Tibial nerve (tissue), 4 donors: Measurements from ENCODE around the gene LHX1.

ENCODE experiments used
- CTCF ChIP-seq, 5 experiments: fragments of 200-600 bp in 3 of 5; fragments of 450-650 bp in 2 of 5; sonication (generic) in 3 of 5; IDR thresholded peaks; one replicate each; pipeline ENCODE4 v1.5.1; 2016 to 2019; ENCODE audit warnings: antibody characterized with exemption in 5 of 5, mild to moderate bottlenecking in 3 of 5, moderate library complexity in 2 of 5
- EP300 ChIP-seq, 2 donors: sonication (generic); formaldehyde crosslinking; IDR thresholded peaks; one replicate each; pipeline ENCODE4 v1.6.1; 2017; ENCODE audit warnings: antibody characterized with exemption in 2 of 2, mild to moderate bottlenecking in 1 of 2
- POLR2A ChIP-seq, 2 donors: fragments of 450-650 bp; IDR thresholded peaks; one replicate each; pipeline ENCODE4 v1.6.1; 2017; ENCODE audit warnings: antibody characterized with exemption in 2 of 2, mild to moderate bottlenecking in 2 of 2, moderate library complexity in 2 of 2

DNA sequence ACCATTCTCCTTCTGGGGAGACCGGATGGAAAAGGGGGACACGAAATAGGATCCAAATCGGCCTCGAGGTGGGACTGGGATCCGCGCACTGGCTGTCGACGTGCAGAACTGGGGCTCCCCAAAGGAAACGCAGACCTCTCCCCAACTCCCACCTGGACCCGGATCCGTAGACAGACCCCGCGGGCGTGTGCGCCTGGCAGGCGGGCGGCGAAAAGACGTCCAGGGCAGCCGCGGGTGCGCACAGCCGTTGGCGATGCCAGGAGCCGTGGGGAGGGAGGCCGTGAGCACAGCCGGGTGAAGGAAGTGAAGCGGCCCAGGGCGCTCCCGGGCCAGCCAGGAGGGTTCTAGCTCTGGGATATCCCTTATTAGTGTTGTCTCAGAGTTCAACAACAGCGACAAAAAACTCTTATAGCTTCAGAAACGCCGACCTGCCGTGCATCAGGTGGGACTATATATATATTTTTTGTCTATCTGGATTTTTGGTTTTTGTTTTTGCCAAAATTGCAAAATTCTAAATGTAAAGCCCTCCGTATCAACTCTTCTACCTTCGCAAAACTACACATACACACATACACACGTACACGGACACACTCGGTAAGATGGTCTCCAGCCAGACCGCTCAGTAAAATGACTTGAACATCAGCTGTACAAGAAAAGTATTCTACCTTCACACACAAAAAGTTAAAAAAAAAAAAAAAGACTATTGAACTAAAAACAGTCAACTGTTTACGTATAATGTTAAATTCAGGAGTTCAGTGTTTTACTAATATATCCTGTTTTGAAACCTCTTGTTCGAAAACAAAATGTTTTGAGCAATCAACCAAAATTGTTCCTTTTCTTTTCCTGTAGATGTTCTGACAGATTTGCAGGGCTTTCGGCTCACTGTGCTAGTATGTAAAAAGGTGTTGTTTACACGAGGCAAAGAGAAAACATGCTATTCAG is 6.2 kb downstream of the LHX1 start:
- TF ChIP-seq POLR2A (IDR thresholded peaks at IDR 0.05) (no peak), CTCF (IDR thresholded peaks at IDR 0.05) (no peak), EP300 (IDR thresholded peaks at IDR 0.05) (peak in 1 of 2 donors; percentile 62)
